Stimulated activated CD4-positive, alpha-beta T cell treated with anti-CD3 and anti-CD28 coated beads, TNF-alpha, amount 100 ng/mL, for 1 hour (primary cell): ENCODE data around the gene CHCHD2.
A peak's percentile ranks its signal among the peaks of the same experiment; 100 is the strongest.
"Not testable (repeated sequence)": the region's sequence is repeated elsewhere in the genome, so short reads cannot be mapped to it uniquely, and the experiment has no call there.

Source experiments
- DNase-seq, 3 donors: peaks; one replicate each; pipeline ENCODE4 v3.0.0-alpha.2; 2020; ENCODE audit warnings: low read depth in 3 of 3, low spot score in 1 of 3

Gene CHCHD2

GRCh38 chr7:56106108-56107073 lies at the start of gene CHCHD2:
CHCHD2 (minus strand) TSS chr7:56106476; CDS start chr7:56106413, 63 bp downstream.
- peak; percentile 76 to 84 (median 83) for DNase-seq

- DNase-seq = not testable (repeated sequence)
Observed at GRCh38 chr7:56131062-56131461, 24.8 kb upstream of the CHCHD2 start.

GRCh38 chr7:56127241-56127975 lies 21.1 kb upstream of the CHCHD2 start:
- no peak for DNase-seq

- DNase-seq = no peak
Observed at GRCh38 chr7:56125831-56126230, 19.6 kb upstream of the CHCHD2 start.

- no peak for DNase-seq
Observed at GRCh38 chr7:56124981-56125380, 18.7 kb upstream of the CHCHD2 start.

- DNase-seq = no peak
Observed at GRCh38 chr7:56121440-56121839, 15.2 kb upstream of the CHCHD2 start.

- DNase-seq = no peak
Observed at GRCh38 chr7:56115852-56116538, 9.7 kb upstream of the CHCHD2 start, which contains the start of gene NUPR2. NUPR2 (minus strand) TSS chr7:56116417; CDS start chr7:56116314, 103 bp downstream.

GRCh38 chr7:56112244-56112643 lies 6.0 kb upstream of the CHCHD2 start:
- not testable (repeated sequence) for DNase-seq

GRCh38 chr7:56110611-56111010 lies 4.3 kb upstream of the CHCHD2 start:
- no peak for DNase-seq

- DNase-seq = no peak
Observed at GRCh38 chr7:56107954-56108258, 1.6 kb upstream of the CHCHD2 start.

GRCh38 chr7:56105508-56105907 lies 768 bp downstream of the CHCHD2 start:
- no peak for DNase-seq

- DNase-seq = not testable (repeated sequence)
Observed at GRCh38 chr7:56104138-56104537, 2.1 kb downstream of the CHCHD2 start.

- DNase-seq = no peak
Observed at GRCh38 chr7:56099653-56100052, 6.6 kb downstream of the CHCHD2 start.

- not testable (repeated sequence) for DNase-seq
Observed at GRCh38 chr7:56098187-56099008, 7.9 kb downstream of the CHCHD2 start.

- no peak for DNase-seq
Observed at GRCh38 chr7:56097700-56098099, 8.6 kb downstream of the CHCHD2 start.

GRCh38 chr7:56092789-56093531 lies 13.3 kb downstream of the CHCHD2 start, which contains the start of gene PHKG1:
PHKG1 (minus strand) TSS chr7:56092952; CDS start chr7:56088941, 4,011 bp downstream.
- DNase-seq = no peak

- not testable (repeated sequence) for DNase-seq
Observed at GRCh38 chr7:56092388-56092787, 13.9 kb downstream of the CHCHD2 start.

- DNase-seq = no peak
Observed at GRCh38 chr7:56091591-56091990, 14.7 kb downstream of the CHCHD2 start.

GRCh38 chr7:56087445-56087844 lies 18.8 kb downstream of the CHCHD2 start:
- DNase-seq = no peak

- no peak for DNase-seq
Observed at GRCh38 chr7:56086761-56087160, 19.5 kb downstream of the CHCHD2 start.
